ENCODE measurements around the gene YIPF1.

GRCh38 chr1:53807916-53808315 is 81.7 kb downstream of the YIPF1 start:
- TF ChIP-seq EZH2phosphoT487 (IDR thresholded peaks at IDR 0.05; ENCODE audit: borderline replicate concordance, low read depth) (no peak), RAD21 (IDR thresholded peaks at IDR 0.05; ENCODE audit: low read length) (no peak), POLR2AphosphoS5 (IDR thresholded peaks at IDR 0.05; ENCODE audit: low read depth, low read length) (no peak), CTCF (IDR thresholded peaks at IDR 0.05) (no peak), USF2 (IDR thresholded peaks at IDR 0.05; ENCODE audit: borderline replicate concordance, low read depth, low read length) (no peak), MXI1 (IDR thresholded peaks at IDR 0.05; ENCODE audit: low read depth, low read length) (no peak), EP300 (IDR thresholded peaks at IDR 0.05; ENCODE audit: borderline replicate concordance in 1 of 2, low read depth in 1 of 2, low read length in 1 of 2) (no peak), SIN3A (IDR thresholded peaks at IDR 0.05; ENCODE audit: borderline replicate concordance, low read depth, low read length) (no peak), NRF1 (IDR thresholded peaks at IDR 0.05; ENCODE audit: low read depth, low read length) (no peak), TAF1 (IDR thresholded peaks at IDR 0.05; ENCODE audit: borderline replicate concordance, low read depth, low read length) (no peak), IRF3 (IDR thresholded peaks at IDR 0.05; ENCODE audit: low read depth, low read length) (no peak), RXRA (IDR thresholded peaks at IDR 0.05; ENCODE audit: borderline replicate concordance, low read depth) (no peak)
